SU-DHL-6 (cell line): ENCODE data around the gene RARA.

Experiments used
- EZH2phosphoT487 ChIP-seq: fragments of 200-600 bp; sonication (generic), shearing (Covaris generic); conservative IDR thresholded peaks from 2 replicates; pipeline ENCODE4 v1.6.1; 2018; ENCODE audit warnings: mild to moderate bottlenecking, antibody characterized with exemption, low read length, moderate library complexity, mixed read lengths
- TF ChIP-seq, protein P1 (sequence below): fragments of 200-600 bp; sonication (generic); IDR thresholded peaks from one replicate; pipeline ENCODE4 v1.5.1; 2017; ENCODE audit warnings: antibody characterized with exemption, mild to moderate bottlenecking, low read length, moderate library complexity; ENCODE audit not compliant: insufficient read depth, poor library complexity, severe bottlenecking

DNA sequence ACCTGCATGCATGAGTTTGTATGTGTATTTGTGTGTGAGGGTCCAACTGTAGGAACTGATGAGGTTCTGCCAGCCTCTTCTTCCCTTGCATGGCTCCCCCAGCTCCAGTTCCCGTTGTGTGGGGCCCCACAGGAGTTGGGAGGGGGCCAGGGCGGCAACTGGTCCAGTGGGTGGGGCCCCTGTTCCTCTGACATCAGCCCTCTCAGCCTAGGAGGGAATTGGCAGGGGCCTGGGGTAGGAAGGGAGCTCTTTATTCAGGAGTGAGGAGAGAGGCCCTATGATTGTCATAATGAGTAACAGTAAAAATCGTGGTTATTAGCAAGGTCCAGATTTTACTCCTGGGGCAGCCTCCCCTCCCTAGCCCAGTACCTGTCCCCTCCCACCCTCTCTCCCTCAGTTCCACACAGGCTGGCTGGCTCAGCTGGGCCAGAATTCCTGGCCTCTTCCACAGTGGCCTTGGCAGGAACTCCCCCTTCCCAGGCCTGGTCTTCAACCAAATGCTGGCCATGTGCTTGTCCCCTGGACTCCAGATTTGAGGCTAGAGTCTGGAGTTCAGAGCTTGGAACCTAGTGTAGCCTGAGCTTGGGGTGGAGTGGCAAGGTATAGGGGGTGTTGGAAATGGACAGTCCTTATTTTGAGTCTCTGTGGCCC is 18.9 kb downstream of the RARA start:
- TF ChIP-seq, protein P1, sequence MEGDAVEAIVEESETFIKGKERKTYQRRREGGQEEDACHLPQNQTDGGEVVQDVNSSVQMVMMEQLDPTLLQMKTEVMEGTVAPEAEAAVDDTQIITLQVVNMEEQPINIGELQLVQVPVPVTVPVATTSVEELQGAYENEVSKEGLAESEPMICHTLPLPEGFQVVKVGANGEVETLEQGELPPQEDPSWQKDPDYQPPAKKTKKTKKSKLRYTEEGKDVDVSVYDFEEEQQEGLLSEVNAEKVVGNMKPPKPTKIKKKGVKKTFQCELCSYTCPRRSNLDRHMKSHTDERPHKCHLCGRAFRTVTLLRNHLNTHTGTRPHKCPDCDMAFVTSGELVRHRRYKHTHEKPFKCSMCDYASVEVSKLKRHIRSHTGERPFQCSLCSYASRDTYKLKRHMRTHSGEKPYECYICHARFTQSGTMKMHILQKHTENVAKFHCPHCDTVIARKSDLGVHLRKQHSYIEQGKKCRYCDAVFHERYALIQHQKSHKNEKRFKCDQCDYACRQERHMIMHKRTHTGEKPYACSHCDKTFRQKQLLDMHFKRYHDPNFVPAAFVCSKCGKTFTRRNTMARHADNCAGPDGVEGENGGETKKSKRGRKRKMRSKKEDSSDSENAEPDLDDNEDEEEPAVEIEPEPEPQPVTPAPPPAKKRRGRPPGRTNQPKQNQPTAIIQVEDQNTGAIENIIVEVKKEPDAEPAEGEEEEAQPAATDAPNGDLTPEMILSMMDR: no peak
- no peak for TF ChIP-seq EZH2phosphoT487
